ENCODE results near the gene FOXN1.
"Not testable (repeated sequence)": the region's sequence is repeated elsewhere in the genome, so short reads cannot be mapped to it uniquely, and the experiment has no call there.

Gene FOXN1, protein sequence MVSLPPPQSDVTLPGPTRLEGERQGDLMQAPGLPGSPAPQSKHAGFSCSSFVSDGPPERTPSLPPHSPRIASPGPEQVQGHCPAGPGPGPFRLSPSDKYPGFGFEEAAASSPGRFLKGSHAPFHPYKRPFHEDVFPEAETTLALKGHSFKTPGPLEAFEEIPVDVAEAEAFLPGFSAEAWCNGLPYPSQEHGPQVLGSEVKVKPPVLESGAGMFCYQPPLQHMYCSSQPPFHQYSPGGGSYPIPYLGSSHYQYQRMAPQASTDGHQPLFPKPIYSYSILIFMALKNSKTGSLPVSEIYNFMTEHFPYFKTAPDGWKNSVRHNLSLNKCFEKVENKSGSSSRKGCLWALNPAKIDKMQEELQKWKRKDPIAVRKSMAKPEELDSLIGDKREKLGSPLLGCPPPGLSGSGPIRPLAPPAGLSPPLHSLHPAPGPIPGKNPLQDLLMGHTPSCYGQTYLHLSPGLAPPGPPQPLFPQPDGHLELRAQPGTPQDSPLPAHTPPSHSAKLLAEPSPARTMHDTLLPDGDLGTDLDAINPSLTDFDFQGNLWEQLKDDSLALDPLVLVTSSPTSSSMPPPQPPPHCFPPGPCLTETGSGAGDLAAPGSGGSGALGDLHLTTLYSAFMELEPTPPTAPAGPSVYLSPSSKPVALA

DNA sequence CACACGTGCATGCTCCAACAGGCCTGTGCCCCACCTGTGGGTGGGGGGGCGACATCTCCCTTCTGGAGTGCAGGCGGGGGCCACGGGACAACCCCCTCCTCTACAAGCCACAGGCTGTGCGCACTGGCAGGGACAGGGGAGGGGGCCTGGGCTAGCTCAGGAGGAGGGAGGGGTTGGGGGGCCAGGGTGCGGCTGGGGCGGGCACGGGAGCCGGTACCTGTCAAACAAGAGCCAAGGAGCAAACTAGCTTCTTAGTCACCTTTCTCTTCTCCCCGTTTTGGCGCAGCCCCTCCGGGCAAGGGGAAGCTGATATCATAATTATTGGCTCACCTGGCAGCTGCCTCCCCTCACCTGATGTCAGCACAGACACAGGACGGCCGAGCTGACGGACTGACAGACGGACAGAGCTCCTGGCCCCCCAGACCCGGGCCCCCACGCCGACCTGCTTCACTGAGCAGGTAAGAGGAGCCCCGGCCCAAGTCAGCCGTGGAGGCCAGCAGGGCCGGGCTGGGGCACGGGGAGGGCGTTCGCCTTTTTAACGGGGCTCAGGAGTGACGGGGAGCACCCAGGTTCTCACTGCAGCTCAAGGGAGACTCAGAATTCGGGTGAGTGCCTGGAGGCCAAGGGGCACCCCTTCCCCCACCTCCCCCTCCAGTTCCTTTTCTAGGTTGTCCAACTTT, at the start of gene FOXN1:
Gene FOXN1 (plus strand): TSS at position 363 of the 680 bp plus-strand sequence. CDS start 17,622 bp downstream, outside the sequence.
- no peak for DNase-seq

DNA sequence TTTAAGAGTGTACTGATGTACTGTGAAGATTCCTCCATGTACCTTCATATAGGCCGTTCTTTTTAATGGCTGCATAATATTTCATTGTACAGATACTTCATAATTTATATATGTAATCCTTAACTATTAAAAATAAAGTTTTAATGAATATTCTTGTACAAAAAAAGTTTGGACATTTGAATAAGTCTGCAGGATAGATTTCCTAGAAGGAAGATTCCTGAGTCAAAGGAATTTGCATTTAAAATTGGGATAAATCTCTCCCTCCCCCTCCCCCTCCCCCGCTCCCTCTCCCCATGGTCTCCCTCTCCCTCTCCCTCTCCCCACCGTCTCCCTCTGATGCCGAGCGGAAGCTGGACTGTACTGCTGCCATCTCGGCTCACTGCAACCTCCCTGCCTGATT, 48.3 kb upstream of the FOXN1 start:
- DNase-seq, result no peak

DNA sequence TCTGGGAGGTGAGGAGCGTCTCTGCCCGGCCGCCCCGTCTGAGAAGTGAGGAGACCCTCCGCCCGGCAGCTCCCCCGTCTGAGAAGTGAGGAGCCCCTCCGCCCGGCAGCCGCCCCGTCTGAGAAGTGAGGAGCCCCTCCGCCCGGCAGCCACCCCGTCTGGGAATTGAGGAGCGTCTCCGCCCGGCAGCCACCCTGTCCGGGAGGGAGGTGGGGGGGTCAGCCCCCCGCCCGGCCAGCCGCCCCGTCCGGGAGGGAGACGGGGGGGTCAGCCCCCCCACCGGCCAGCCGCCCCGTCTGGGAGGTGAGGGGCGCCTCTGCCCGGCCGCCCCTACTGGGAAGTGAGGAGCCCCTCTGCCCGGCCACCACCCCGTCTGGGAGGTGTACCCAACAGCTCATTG, 47.3 kb upstream of the FOXN1 start:
- DNase-seq, result not testable (repeated sequence)

DNA sequence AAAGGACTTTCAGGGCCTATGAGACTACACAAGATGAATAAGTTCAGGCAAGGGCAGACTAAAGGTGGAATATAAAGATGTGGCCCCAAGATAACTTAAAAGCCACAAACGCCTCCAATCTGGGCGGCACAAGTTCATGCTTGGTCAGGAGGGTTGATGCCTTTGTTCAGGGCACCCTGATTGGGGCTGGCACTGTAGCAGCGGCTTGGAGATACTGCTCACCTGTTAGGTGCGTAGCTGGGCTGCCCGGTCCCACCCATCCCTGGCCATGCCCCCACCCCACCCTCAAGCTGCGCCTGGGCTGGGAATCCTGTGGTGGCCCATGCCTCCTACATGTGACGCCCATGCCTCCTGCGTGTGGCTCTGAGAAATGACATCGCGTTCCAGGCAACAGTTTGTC, 45.2 kb upstream of the FOXN1 start:
- no peak for DNase-seq

DNA sequence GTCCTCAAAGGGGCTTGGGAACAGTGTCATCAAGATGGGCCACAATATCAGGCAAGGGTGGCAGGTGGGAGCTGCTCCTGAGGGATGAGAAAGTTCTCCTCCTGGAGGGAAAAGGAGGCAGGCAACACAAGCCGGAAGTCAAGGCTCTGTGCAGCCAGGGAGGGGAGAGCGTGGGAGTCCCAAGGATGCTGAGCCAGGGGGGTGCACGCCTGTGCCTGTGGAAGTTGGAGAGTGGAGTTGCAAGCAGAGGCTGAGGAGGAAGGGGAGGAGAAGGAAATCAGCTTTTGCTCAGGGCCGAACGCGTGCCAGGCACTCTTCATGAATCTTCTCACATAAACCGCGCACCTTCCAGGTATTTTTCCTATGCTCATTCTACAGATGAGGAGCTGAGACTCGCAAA, 40.1 kb upstream of the FOXN1 start:
- DNase-seq, result no peak

DNA sequence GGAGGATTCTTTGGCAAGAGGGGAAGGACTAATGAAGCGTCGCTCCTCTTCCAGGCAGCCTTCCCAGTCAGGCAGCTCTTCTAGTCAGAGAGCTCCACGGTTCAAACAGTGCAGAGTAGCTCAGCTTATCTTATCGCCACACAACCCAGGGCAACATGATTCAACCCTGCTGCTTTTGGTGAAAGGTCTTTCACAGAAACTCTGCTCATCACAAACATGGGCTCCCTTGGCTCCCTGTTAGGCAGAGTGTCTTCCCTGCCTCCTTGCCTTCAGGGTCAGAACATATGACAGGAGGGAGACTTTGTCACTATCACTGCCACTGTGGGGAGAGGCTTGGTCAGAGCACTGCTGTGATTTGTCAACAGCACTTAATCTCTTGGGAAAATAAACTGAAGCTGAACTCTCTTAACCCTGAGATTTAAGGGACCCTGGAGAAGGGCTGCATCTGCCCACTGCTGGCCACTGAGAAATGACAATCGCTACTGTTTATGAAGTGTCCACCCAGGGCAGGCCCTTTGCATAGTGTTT, 39.6 kb upstream of the FOXN1 start:
- DNase-seq, result no peak

DNA sequence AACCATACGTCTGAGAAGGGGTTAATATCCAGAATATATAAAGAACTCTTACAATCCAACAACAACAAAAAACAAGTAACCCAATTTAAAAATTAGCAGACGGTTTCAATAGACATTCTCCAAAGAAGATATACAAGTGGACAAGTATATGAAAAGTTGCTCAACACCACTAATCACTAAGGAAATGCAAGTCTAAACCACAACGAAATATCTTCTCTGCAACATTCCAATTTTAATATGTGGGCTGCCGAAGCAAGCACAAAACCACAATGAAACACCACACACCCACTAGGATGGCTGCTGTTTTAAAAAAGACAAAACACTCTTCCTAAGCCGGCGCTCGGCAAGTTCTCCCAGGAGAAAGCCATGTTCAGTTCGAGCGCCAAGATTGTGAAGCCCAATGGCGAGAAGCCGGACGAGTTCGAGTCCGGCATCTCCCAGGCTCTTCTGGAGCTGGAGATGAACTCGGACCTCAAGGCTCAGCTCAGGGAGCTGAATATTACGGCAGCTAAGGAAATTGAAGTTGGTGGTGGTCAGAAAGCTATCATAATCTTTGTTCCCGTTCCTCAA, 38.6 kb upstream of the FOXN1 start:
- DNase-seq, result no peak

DNA sequence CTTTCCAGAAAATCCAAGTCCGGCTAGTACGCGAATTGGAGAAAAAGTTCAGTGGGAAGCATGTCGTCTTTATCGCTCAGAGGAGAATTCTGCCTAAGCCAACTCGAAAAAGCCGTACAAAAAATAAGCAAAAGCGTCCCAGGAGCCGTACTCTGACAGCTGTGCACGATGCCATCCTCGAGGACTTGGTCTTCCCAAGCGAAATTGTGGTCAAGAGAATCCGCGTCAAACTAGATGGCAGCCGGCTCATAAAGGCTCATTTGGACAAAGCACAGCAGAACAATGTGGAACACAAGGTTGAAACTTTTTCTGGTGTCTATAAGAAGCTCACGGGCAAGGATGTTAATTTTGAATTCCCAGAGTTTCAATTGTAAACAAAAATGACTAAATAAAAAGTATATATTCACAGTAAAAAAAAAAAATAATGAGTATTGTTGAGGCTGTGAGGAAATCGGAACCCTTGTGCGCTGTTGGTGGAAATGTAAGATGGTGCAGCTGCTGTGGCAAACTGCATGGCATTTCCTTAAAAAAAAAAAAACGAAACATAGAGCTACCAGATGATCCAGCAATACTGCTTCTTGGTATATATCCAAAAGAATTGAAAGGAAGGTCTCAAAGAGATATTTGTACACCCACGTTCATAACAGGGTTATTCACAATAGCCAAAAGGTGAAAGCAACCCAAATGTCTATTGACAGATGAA, 38.0 kb upstream of the FOXN1 start:
- DNase-seq, result not testable (repeated sequence)

DNA sequence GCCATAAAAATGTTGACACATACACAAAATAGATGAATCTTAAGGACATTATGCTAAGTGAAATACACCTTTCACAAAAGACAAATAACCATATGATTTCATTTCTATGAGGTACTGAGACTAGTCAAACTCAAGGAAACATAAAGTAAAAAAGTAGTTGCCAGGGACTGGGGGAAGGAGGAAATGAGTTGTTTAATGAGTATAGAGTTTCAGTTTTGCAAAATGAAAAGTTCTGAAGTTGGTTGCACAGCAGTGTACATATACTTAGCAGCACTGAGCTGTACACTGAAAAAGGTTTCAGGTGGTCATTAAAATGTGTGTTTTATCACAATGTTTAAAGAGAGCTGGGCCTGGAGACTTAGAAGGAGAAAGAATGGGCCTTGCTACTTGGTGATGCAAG, 37.4 kb upstream of the FOXN1 start:
- DNase-seq, result no peak

DNA sequence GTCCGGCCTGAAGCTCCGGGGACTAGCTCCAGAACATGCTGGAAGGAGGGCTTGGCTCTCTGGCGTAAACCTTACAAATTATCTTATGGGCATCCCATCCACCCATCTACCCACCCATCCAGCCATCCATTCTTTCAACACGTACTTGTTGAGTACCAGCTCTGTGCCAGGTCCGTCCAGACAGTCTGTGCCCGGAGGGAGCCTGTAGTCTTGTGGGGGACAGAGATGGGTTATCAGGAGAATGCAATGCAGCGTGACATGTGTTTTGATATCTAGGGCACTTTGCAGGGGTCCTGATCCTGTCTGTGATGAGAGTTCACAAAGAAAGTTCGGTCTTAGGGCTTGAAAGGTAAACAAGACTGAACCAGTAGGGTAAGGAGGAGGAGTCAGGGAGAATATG, 36.8 kb upstream of the FOXN1 start:
- no peak for DNase-seq

DNA sequence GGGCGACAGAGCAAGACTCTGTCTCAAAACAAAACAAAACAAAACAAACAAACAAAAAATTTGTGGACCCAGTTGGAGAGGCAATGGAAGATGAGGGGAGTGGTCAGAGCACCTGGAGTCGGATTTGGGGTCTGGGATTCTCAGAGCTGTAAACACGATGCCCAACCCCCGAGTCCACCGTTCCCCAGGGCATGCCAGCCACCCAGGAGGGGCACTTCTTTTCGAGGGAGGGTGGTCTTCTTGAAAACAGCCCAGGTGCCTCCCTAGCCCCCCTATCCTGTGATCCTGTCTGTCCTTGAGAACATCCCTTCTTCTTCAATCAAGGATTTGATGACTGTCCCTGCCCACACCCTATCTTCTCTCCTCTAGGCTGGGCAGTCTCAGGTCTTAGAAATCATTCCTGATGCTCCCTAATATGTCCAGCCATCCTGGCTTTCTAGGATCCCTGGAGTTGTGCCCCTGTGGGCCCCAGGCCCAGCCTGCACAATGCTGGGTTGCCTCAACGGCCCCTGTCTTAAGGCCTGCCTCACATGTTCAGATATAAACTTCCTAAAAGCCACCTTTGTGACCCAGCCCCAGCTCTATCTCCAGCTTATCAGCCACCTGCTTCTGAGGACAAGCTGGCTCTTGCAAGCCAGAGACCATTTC, 35.8 kb upstream of the FOXN1 start:
- no peak for DNase-seq

DNA sequence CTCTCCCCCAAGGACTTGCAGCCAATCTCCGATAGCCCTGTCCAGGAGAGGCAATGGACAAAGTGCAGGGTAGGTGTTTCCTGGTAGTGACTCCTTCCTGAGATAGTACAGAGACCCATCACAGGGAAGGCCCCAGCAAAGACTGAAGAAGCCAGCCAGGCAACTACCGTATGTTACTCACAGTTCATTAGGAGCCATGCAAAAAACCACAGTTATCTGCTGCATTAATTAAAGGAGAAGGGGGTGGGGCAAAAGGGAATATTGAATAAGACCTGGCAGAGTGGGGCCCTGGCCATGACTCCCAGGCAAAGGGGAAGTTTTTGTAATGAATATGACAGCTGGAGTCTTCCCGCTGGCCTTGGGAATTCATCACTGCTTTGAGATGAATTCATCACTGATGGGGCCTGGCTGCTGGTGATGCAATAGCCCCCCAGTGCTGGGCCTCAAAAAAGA, 35.2 kb upstream of the FOXN1 start:
- no peak for DNase-seq

DNA sequence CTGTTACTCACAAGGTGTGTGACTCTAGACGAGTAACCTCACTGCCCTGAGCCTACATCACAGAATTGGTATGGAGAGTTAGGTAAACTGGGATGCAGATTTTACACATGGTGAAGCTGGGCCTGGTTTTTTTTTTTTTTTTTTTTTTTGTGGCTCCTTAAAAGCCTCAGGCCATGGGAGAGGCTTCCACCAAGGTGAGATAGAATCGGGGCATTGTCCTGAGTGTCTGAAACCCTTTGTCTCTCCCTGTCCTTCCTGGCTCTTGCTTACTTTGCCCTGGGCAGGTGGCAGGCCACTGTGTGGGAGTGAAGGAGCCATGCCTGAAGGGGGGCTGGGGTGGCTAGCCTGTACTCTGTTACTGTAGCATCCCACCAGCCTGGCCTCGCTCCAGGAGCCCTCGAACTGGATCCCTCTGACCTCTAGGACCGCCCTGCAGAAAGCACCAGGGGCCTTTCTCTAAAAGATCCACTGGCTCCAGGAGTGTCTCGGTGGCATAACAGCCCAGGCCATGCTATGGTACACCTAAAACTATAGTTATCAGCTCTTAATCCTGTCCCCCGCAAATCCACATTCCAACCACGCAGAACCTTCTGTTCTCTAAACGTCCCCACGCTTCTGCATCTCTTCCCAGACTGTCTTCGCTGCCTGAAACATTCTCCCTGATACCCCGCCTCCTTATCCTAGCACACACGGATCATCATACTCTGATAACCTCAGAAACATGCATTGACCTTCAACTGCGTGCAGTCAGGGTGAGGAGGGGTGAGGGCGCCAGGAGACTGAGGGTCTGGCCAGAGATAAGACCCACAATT, 34.4 kb upstream of the FOXN1 start:
- no peak for DNase-seq

DNA sequence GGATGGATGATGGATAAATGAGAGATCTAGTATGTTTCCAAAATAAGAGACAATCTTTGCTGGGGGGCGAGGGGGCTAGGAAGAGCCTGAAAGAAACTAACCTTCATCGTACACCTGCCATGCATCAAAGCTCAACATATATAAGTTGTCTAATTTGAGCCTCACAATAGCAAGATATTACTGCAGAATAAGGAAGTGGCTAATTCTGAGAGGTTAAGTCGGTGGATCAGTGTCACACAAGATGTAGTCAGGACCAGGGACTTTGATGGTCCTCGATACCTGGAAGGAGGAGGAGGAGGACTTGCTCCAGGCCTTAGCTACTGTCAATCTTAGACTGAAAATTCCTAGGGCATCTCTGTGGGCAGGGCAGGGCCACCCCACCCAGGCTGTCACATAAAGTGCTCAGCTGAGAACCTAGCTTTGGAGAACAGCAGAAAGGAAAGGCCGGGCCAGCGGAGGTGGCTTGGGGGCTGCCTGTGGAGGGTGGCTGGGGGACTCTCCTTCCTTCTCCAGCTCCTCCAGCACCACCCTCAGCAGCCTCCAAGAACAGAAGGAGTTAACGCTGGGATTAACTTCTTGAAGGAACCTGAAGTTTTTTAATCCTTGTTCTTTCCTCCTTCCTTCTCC, 33.2 kb upstream of the FOXN1 start:
- no peak for DNase-seq

DNA sequence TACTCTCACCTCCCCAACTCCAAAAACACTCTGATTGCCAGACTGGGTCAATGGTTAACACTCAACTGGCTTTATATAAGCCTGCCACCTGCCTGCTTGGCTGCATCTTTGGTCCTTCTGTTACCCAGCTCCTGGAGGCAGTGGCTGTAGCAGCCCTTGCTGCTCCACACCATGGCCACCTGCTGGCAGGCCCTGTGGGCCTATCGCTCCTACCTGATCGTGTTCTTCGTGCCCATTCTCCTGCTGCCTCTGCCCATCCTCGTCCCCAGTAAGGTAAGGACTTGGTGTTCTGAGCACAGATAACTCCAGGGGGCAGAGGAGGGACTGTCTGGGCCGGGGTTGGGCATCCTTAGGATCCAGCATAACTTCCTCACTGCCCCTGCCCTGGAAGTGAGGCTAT, 32.6 kb upstream of the FOXN1 start, which contains the start of gene SLC13A2:
Gene SLC13A2 (plus strand): TSS at position 103 of the 400 bp plus-strand sequence. CDS start 69 bp downstream, at position 172.
- no peak for DNase-seq

DNA sequence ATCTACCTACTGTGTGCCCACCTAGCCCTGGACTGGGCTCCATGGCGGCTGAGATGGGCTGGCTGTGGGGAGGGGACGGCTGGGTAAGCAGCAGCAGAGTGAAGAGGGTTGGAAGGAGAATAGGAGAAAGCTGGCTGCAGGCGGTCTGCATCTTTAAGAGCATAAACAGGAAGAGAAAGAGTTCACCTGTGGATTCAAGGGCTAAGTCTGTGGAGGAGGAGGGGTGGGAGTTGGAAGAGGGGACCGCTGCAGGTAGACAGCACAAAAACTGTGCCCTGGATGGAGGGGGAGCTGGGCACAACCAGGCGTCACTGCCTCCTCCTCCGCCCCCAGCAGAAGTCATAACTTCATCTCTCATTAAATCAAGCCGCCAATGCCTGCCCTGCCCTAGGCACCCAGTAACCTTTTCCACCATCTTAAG, 32.0 kb upstream of the FOXN1 start:
- DNase-seq, result no peak

DNA sequence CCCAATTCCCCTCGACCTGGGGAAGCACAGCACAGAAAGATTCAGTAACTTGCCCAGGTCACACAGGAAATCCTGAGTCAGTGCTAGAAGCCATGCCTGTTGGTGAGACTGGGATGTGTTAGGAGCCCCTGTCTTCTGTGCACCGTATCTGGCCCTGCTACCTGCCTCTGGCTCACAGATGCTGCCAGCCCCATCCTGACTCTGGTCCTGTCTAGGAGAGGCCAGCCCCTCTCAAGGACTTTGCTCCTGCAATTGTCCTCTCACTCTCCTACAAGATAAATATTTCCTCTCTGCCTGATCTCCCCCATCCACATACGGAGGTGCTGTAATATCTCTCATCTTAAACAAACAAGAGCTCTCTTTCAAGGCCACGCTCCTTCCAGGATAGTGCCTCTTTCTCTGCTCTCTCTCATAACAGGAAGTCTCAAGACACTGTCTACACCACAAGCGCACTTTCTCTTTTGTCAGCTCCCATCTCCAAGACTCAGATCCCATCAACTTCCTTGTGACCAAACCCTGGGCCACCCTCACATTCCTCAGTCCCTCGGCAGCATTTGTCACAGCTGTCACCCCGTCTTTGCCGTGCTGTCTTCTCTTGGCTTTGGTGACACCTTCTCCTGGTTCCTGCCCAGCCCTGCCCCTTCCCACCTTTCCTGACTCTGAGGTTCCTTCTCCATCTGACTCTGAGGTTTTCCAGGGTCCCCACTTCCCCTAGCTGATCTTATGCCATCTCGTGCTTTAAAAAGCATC, 30.8 kb upstream of the FOXN1 start:
- DNase-seq, result no peak

DNA sequence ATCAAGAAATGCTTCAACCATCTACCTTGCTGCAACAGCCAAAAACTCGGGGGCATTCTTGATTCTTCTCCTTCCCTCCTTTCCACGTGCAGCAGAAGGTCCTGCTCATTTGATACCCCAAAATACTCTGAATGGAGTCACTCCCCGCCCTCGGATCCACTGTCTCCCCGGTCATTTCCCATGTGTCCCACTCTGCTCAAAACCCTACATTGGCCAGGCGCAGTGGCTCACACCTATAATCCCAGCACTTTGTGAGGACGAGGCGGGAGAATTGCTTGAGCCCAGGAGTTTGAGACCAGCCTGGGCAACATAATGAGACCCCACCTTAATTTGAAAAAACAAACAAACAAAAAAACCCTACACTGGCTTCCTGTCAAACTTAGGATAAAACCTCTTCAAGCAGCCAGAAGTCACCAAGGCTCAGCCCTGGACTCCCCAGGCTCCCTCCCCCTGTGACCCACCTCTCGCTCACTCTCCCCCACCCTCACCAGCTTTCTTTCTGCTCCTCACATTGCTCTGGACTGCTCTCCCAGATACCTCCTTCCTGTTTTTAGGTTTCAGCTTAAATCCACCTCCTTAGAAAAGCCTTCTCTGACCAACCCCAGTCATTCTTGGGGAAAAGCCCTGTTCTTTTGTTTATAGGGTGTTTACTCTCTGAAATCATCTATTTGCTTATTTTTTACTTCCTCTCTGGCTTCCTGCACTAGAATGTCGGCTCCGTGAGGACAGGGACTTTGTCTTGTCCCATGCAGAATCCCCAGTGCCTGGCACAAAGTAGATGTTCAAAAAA, 29.9 kb upstream of the FOXN1 start:
- no peak for DNase-seq

DNA sequence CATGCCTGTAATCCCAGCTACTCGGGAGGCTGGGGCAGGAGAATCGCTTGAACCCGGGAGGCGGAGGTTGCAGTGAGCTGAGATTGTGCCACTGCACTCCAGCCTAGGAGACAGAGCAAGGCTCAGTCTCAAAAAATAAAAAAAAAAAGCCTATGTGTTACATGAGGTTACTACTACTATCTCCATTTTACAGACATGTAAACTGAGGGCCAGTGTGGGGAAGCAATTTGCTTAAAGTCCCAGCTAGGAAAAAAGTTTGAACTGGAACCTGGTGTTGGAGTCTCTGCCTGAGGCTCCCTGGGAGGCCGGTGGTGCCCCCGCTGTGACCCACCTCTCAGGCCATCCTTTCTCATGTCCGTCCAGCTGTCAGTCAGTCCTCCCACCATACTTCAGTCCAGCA, 28.2 kb upstream of the FOXN1 start:
- no peak for DNase-seq

Data from activated effector memory CD4-positive, alpha-beta T cell treated with Interleukin-2 at 50 U/mL for 16 hours (primary cell).